ENCODE data around the gene ALPP.
"Not testable (repeated sequence)": the region's sequence is repeated elsewhere in the genome, so short reads cannot be mapped to it uniquely, and the experiment has no call there.

The ALPP gene

DNA sequence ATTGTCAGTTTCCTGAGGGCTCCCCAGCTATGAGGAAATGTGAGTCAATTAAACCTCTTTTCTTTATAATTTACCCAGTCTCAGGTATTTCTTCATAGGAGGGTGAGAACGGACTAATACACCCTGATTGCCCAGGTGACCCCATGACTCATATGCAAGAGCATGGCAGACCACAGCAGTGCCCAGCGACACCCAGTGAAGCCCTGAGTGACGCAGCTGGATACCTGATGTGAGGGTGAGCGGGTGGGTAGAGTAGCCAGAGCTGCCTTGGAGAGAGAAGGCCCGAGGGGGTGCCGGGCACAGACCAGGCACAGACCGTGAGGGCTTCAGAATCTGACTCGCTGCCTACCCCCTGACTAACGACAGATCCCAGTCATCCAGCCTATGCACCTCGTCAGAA lies 43.5 kb downstream of the ALPP start:
- DNase-seq (ENCODE audit: low read depth in 2 of 2) = no peak

- not testable (repeated sequence) for DNase-seq (ENCODE audit: low read depth in 2 of 2)
Observed at GRCh38 chr2:232422996-232423395, 44.4 kb downstream of the ALPP start.

GRCh38 chr2:232423407-232423806 lies 44.9 kb downstream of the ALPP start:
- DNase-seq (ENCODE audit: low read depth in 2 of 2) = not testable (repeated sequence)

- no peak for DNase-seq (ENCODE audit: low read depth in 2 of 2)
Observed at GRCh38 chr2:232431705-232432590, 53.4 kb downstream of the ALPP start.

All from stimulated activated CD8-positive, alpha-beta memory T cell treated with anti-CD3 and anti-CD28 coated beads, Interleukin-15, amount 100 ng/mL, for 48 hours (primary cell).